HCT116 (cell line): ENCODE measurements around the gene TMEM134. TPM values are rescaled to one million over a fixed set of nuclear protein-coding genes. Genes with fewer than 3 reads are reported as not detected.
"Not testable (repeated sequence)": the region's sequence is repeated elsewhere in the genome, so short reads cannot be mapped to it uniquely, and the experiment has no call there.

Experiments used
- ATAC-seq: fragments of 200-7000 bp; cut with Tn5 transposase; 2 replicates; pipeline ENCODE4 v1.9.1; 2020; ENCODE audit warnings: mild to moderate bottlenecking, moderate library complexity
- BruUV-seq: library from RNA; stranded (reverse); fragments of 400-500 nt; replicated peaks from 2 replicates; lab custom pipeline; 2021; lab: Mats Ljungman, UMichigan
- CTCF ChIA-PET: fragments of 300-600 bp; sonication (Branson Sonifier 250); formaldehyde crosslinking; loops from one replicate; lab custom pipeline; 2021; ENCODE audit warnings: antibody characterized with exemption; lab: Charles Lee
- POLR2A ChIA-PET: fragments of 300-600, 350-600 bp; sonication (Branson Sonifier 250); formaldehyde crosslinking; loops from one replicate; lab custom pipeline; 2021; ENCODE audit warnings: antibody characterized with exemption; lab: Charles Lee
- RAD21 ChIA-PET, 2 experiments: fragments of 300-600 bp; sonication (Branson Sonifier 250); formaldehyde crosslinking; loops; one replicate each; lab custom pipeline; 2023; ENCODE audit warnings: low total read pairs in 2 of 2; ENCODE audit not compliant: uncharacterized antibody in 2 of 2, unreplicated experiment in 2 of 2, low non-redundant PET in 1 of 2; lab: Charles Lee
- DNase-seq: peaks from one replicate; pipeline ENCODE4 v3.0.0-alpha.2; 2010; ENCODE audit warnings: low read depth, low spot score
- H2AFZ ChIP-seq: fragments of 200-600 bp; shearing (Covaris generic), sonication (generic); 2 replicates; pipeline ENCODE4 v1.6.1; 2017; ENCODE audit warnings: low read depth, mixed run types, mixed read lengths, antibody characterized with exemption, low read length; ENCODE audit not compliant: poor library complexity, severe bottlenecking
- H3K27ac ChIP-seq: 2 replicates; pipeline ENCODE4 v1.5.1; 2012; ENCODE audit warnings: low read depth, low read length
- H3K27me3 ChIP-seq: fragments of 200-600 bp; sonication (generic); 2 replicates; pipeline ENCODE4 v1.6.1; 2016; ENCODE audit warnings: mixed run types, low read length, mixed read lengths; ENCODE audit not compliant: insufficient read depth
- H3K36me3 ChIP-seq, 2 experiments: fragments of 200-500 bp in 1 of 2; fragments of 200-600 bp in 1 of 2; sonication (Bioruptor generic) in 1 of 2; sonication (generic) in 1 of 2; 2 replicates each; pipeline versions ENCODE4 v1.5.1 to v1.6.1; 2014 to 2016; ENCODE audit warnings: low read length in 2 of 2, inconsistent platforms in 1 of 2, mixed read lengths in 1 of 2, mixed run types in 1 of 2; ENCODE audit not compliant: insufficient read depth in 2 of 2, control insufficient read depth in 1 of 2
- H3K4me1 ChIP-seq, 2 experiments: fragments of 200-600 bp in 1 of 2; sonication (generic) in 1 of 2; 2 replicates each; pipeline versions ENCODE4 v1.5.1 to v1.6.1; 2012 to 2017; ENCODE audit warnings: low read length in 2 of 2, inconsistent platforms in 1 of 2, mild to moderate bottlenecking in 1 of 2, mixed read lengths in 1 of 2, mixed run types in 1 of 2, moderate library complexity in 1 of 2; ENCODE audit not compliant: insufficient read depth in 2 of 2, control insufficient read depth in 1 of 2
- H3K4me2 ChIP-seq: fragments of 200-600 bp; sonication (generic); 2 replicates; pipeline ENCODE4 v1.6.1; 2017; ENCODE audit warnings: mixed run types, low read length, mixed read lengths
- H3K4me3 ChIP-seq, 2 experiments: fragments of 200-600 bp in 1 of 2; sonication (generic) in 1 of 2; replicated peaks in 1 of 2; 2 replicates each; pipeline ENCODE4 v1.5.1; 2011 to 2016; ENCODE audit warnings: low read length in 2 of 2, control low read depth in 1 of 2, low read depth in 1 of 2, mild to moderate bottlenecking in 1 of 2, mixed read lengths in 1 of 2, mixed run types in 1 of 2
- H3K79me2 ChIP-seq: fragments of 200-600 bp; sonication (generic); 2 replicates; pipeline ENCODE4 v1.6.1; 2017; ENCODE audit warnings: mild to moderate bottlenecking, mixed run types, low read length, moderate library complexity, mixed read lengths; ENCODE audit not compliant: insufficient read depth
- H3K9ac ChIP-seq: fragments of 200-600 bp; sonication (generic); 2 replicates; pipeline ENCODE4 v1.6.1; 2016; ENCODE audit warnings: low read length, mixed read lengths
- H3K9me2 ChIP-seq: fragments of 200-600 bp; sonication (generic), shearing (Covaris generic); 2 replicates; pipeline ENCODE4 v1.6.1; 2017; ENCODE audit warnings: mixed run types, mild to moderate bottlenecking, moderate library complexity; ENCODE audit not compliant: insufficient read depth
- H3K9me3 ChIP-seq, 2 experiments: fragments of 200-500 bp in 1 of 2; fragments of 200-600 bp in 1 of 2; sonication (Bioruptor generic) in 1 of 2; sonication (generic) in 1 of 2; 2 replicates each; pipeline ENCODE4 v1.6.1; 2014 to 2017; ENCODE audit warnings: low read length in 2 of 2, mixed read lengths in 2 of 2, inconsistent platforms in 1 of 2, low read depth in 1 of 2, mild to moderate bottlenecking in 1 of 2, mixed run types in 1 of 2, moderate library complexity in 1 of 2; ENCODE audit not compliant: control insufficient read depth in 1 of 2, insufficient read depth in 1 of 2
- H4K20me1 ChIP-seq: fragments of 200-600 bp; sonication (generic), shearing (Covaris generic); 2 replicates; pipeline ENCODE4 v1.6.1; 2017; ENCODE audit warnings: mixed run types, mild to moderate bottlenecking, moderate library complexity; ENCODE audit not compliant: insufficient read depth
- ATF3 ChIP-seq: IDR thresholded peaks from 2 replicates; pipeline ENCODE4 v1.6.1; 2012
- CBX3 ChIP-seq: IDR thresholded peaks from 2 replicates; pipeline ENCODE4 v1.6.1; 2012; ENCODE audit warnings: low read depth
- EGR1 ChIP-seq: IDR thresholded peaks from 2 replicates; pipeline ENCODE4 v1.6.1; 2012; ENCODE audit warnings: low read depth
- POLR2A ChIP-seq: IDR thresholded peaks from 2 replicates; pipeline ENCODE4 v1.7.0; 2011; ENCODE audit warnings: borderline replicate concordance; ENCODE audit not compliant: insufficient read depth, insufficient read length; ENCODE audit errors: extremely low read depth
- REST ChIP-seq: IDR thresholded peaks from 2 replicates; pipeline ENCODE4 v1.6.1; 2012; ENCODE audit warnings: low read depth
- SIN3A ChIP-seq: IDR thresholded peaks from 2 replicates; pipeline ENCODE4 v1.6.1; 2012; ENCODE audit warnings: low read depth
- SP1 ChIP-seq: IDR thresholded peaks from 2 replicates; pipeline ENCODE4 v1.6.1; 2012; ENCODE audit warnings: low read depth
- ZNF274 ChIP-seq: fragments of 200-500 bp; sonication (Bioruptor generic); IDR thresholded peaks from 2 replicates; pipeline ENCODE4 v1.6.1; 2014; ENCODE audit warnings: mild to moderate bottlenecking, low read depth, low read length, inconsistent platforms
- intact Hi-C: fragments of 100-400 bp; cut with micrococcal nuclease; formaldehyde crosslinking; loops from 2 replicates; pipeline ENCODE4 v1.10.0; 2022
- total RNA-seq: library from RNA; stranded (reverse); gene quantifications from one replicate; pipeline ENCODE4 v1.2.1, GENCODE V29; 2021; ENCODE audit not compliant: unreplicated experiment
- TF ChIP-seq, protein P1 (sequence below): IDR thresholded peaks from 2 replicates; pipeline ENCODE4 v1.6.1; 2012

The TMEM134 gene
- total RNA-seq, 1 experiment from 2014 or later, result 44.2 TPM

DNA sequence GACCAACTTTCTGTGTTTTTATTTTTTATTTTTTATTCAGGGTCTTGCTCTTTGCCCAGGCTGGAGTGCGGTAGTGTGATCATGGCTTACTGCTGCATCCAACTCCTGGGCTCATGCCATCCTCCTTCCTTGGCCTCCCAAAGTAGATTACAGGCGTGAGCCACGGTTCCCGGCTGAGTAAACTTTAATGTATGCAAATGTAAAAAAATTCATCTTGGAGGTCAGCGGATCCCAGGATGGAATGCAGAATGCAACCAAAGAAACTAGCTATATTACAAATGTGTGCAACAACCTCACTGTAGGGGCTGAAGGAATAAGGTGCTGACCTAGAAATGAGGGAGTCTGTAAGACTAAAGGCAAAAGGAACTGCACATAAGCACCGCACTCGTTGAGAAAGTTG lies 45.1 kb upstream of the TMEM134 start:
- no TSS peak for BruUV-seq
- ATAC-seq, result no peak
- no peaks in the 10 kb centered on the region for H3K9me3 ChIP-seq
- no peak overlapping the region for H3K27ac ChIP-seq
- no peak overlapping the region for H2AFZ ChIP-seq
- TF ChIP-seq REST (no peak), ZNF274 (no peak), ATF3 (no peak), SIN3A (no peak), EGR1 (no peak), SP1 (no peak), POLR2A (no peak), CBX3 (no peak)
- TF ChIP-seq, protein P1, sequence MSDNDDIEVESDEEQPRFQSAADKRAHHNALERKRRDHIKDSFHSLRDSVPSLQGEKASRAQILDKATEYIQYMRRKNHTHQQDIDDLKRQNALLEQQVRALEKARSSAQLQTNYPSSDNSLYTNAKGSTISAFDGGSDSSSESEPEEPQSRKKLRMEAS, result no peak
- intact Hi-C loops, result no loop called here
- H3K36me3 ChIP-seq, result no peaks in the 10 kb centered on the region
- H3K79me2 ChIP-seq, result no peaks in the 10 kb centered on the region
- no peak overlapping the region for H3K4me3 ChIP-seq
- no peaks in the 10 kb centered on the region for H4K20me1 ChIP-seq
- ChIA-PET RAD21 (no interaction called here), CTCF (no interaction called here), POLR2A (no interaction called here)
- H3K4me1 ChIP-seq, result peaks cover 0 to 2% of the 10 kb centered on the region in 2 experiments; a peak in 3 of 4 replicates
- no peaks in the 10 kb centered on the region for H3K9me2 ChIP-seq
- no peak for DNase-seq
- no peak overlapping the region for H3K4me2 ChIP-seq
- H3K27me3 ChIP-seq, result no peaks in the 10 kb centered on the region
- H3K9ac ChIP-seq, result no peak overlapping the region

- intact Hi-C loops, result not testable (repeated sequence)
Measured at GRCh38 chr11:67511558-67511957, 42.5 kb upstream of the TMEM134 start.

More at GRCh38 chr11:67511558-67511957, 42.5 kb upstream of the TMEM134 start:
- H3K36me3 ChIP-seq, H3K79me2 ChIP-seq, H3K9ac ChIP-seq, BruUV-seq, H3K27me3 ChIP-seq, H3K27ac ChIP-seq, RAD21 ChIA-PET, POLR2A ChIA-PET, H4K20me1 ChIP-seq, DNase-seq, H2AFZ ChIP-seq, H3K9me3 ChIP-seq, ATAC-seq, H3K4me3 ChIP-seq, CTCF ChIA-PET, H3K4me2 ChIP-seq, H3K9me2 ChIP-seq: not testable (repeated sequence)
- peaks cover 11 to 20% of the 10 kb centered on the region in 2 experiments for H3K4me1 ChIP-seq
